Upper lobe of left lung (tissue), 6 donors: Measurements from ENCODE around the gene KLF6. TPM values are rescaled to one million over a fixed set of nuclear protein-coding genes. Genes with fewer than 3 reads are reported as not detected.

Experiments
- ATAC-seq, 2 donors: fragments of 200-7000 bp; cut with Tn5 transposase; one replicate each; pipeline ENCODE4 v1.9.1; 2022; ENCODE audit warnings: mild to moderate bottlenecking in 2 of 2, moderate library complexity in 2 of 2; ENCODE audit not compliant: low FRiP score in 2 of 2
- DNase-seq, 2 donors: peaks; one replicate each; pipeline ENCODE4 v3.0.0-alpha.2; 2019 to 2020
- H3K27ac ChIP-seq, 4 donors: fragments of 200-600 bp; sonication (generic); one replicate each; pipeline ENCODE4 v1.5.1; 2016 to 2019
- H3K27me3 ChIP-seq, 4 donors: fragments of 200-600 bp; sonication (generic); one replicate each; pipeline ENCODE4 v1.5.1; 2017 to 2019
- H3K36me3 ChIP-seq, 4 donors: fragments of 200-600 bp; sonication (generic); one replicate each; pipeline ENCODE4 v1.5.1; 2016 to 2019
- H3K4me1 ChIP-seq, 4 donors: fragments of 200-600 bp; sonication (generic); one replicate each; pipeline ENCODE4 v1.5.1; 2018 to 2019
- H3K4me3 ChIP-seq, 4 donors: fragments of 200-600 bp; sonication (generic); one replicate each; pipeline ENCODE4 v1.5.1; 2017 to 2019; ENCODE audit warnings: mild to moderate bottlenecking in 2 of 4, moderate library complexity in 1 of 4
- H3K9me3 ChIP-seq, 4 donors: fragments of 200-600 bp; sonication (generic); one replicate each; pipeline ENCODE4 v1.5.1; 2018 to 2019
- EP300 ChIP-seq, 4 donors: sonication (generic); formaldehyde crosslinking; IDR thresholded peaks; one replicate each; pipeline ENCODE4 v1.5.1; 2017; ENCODE audit warnings: antibody characterized with exemption in 4 of 4, control low read depth in 2 of 4
- POLR2A ChIP-seq, 4 donors: fragments of 450-650 bp; IDR thresholded peaks; one replicate each; pipeline ENCODE4 v1.5.1; 2016 to 2017; ENCODE audit warnings: antibody characterized with exemption in 4 of 4, mild to moderate bottlenecking in 2 of 4
- POLR2AphosphoS5 ChIP-seq, 2 donors: sonication (generic); formaldehyde crosslinking; IDR thresholded peaks; one replicate each; pipeline ENCODE4 v1.5.1; 2017; ENCODE audit warnings: antibody characterized with exemption in 2 of 2
- WGBS, 2 donors: methylation state at CpG; one replicate each; pipeline ENCODE4 v1.1.5; 2017 to 2018; 5-methylcytosine and 5-hydroxymethylcytosine counted together
- total RNA-seq, 6 donors: library from RNA; depleted of rRNA in 4 of 6; stranded (reverse); fragments of >200 nt in 4 of 6; gene quantifications; one replicate each; pipeline versions ENCODE4 v1.1.0 to v1.2.1, GENCODE V29; 2016 to 2021
- TF ChIP-seq, protein P1 (sequence below), 6 experiments: fragments of 450-650 bp in 4 of 6; fragments of 200-600 bp in 2 of 6; sonication (generic) in 2 of 6; IDR thresholded peaks; one replicate each; pipeline ENCODE4 v1.5.1; 2016 to 2019; ENCODE audit warnings: antibody characterized with exemption in 6 of 6
- donor health status: DM: no; HTN: no; CAD: no; lungs with moderate emphysema.
- donor health status: DM: no; HTN: yes; CAD: no; lungs with severe emphysema.

Gene KLF6
- total RNA-seq, result 100 to 1,000 TPM; 164 to 439 (median 249) TPM

GRCh38 chr10:3784510-3785250 is at the start of gene KLF6:
KLF6 (minus strand) TSS chr10:3785209; CDS start chr10:3785014, 195 bp downstream.
- WGBS, 2 donors, result 0% methylated on average over 25 to 45 of the region's 69 CpGs
- TF ChIP-seq EP300 (IDR thresholded peaks at IDR 0.05) (no peak), POLR2AphosphoS5 (IDR thresholded peaks at IDR 0.05) (no peak), POLR2A (IDR thresholded peaks at IDR 0.05) (peak in 3 of 4 donors; percentile 53 to 90 (median 59))
- no peaks in the 10 kb centered on the region for H3K27me3 ChIP-seq
- ATAC-seq, result peak in 1 of 2 donors; percentile 27
- H3K9me3 ChIP-seq, result peaks cover 0 to 3% (median 0%) of the 10 kb centered on the region in 4 donors
- H3K4me3 ChIP-seq, result peak within 1 kb of the TSS; percentile 65 to 91 (median 78)
- peak; percentile 47 to 94 for DNase-seq
- H3K27ac ChIP-seq, result peak within 1 kb of the TSS; percentile 100
- peaks cover 15 to 30% (median 22%) of the 10 kb centered on the region in 4 donors for H3K36me3 ChIP-seq
- H3K4me1 ChIP-seq, result peaks cover 16 to 28% (median 22%) of the 10 kb centered on the region in 4 donors

- DNase-seq, result no peak
- no peaks in the 10 kb centered on the region for H3K36me3 ChIP-seq
- no peaks in the 10 kb centered on the region for H3K27me3 ChIP-seq
- H3K27ac ChIP-seq, result no peak overlapping the region
- H3K4me3 ChIP-seq, result no peak overlapping the region
- no peaks in the 10 kb centered on the region for H3K9me3 ChIP-seq
- ATAC-seq, result no peak
- H3K4me1 ChIP-seq, result peaks cover 20 to 50% (median 39%) of the 10 kb centered on the region in 4 donors
- TF ChIP-seq, protein P1, sequence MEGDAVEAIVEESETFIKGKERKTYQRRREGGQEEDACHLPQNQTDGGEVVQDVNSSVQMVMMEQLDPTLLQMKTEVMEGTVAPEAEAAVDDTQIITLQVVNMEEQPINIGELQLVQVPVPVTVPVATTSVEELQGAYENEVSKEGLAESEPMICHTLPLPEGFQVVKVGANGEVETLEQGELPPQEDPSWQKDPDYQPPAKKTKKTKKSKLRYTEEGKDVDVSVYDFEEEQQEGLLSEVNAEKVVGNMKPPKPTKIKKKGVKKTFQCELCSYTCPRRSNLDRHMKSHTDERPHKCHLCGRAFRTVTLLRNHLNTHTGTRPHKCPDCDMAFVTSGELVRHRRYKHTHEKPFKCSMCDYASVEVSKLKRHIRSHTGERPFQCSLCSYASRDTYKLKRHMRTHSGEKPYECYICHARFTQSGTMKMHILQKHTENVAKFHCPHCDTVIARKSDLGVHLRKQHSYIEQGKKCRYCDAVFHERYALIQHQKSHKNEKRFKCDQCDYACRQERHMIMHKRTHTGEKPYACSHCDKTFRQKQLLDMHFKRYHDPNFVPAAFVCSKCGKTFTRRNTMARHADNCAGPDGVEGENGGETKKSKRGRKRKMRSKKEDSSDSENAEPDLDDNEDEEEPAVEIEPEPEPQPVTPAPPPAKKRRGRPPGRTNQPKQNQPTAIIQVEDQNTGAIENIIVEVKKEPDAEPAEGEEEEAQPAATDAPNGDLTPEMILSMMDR (IDR thresholded peaks at IDR 0.05), result no peak
- peak in 1 of 4 donors; percentile 61 for TF ChIP-seq EP300 (IDR thresholded peaks at IDR 0.05)
- 90% methylated on average over 6 of the region's 6 CpGs for WGBS, 2 donors
These were observed 49.4 kb upstream of the KLF6 start for GRCh38 chr10:3834404-3834803.

DNA sequence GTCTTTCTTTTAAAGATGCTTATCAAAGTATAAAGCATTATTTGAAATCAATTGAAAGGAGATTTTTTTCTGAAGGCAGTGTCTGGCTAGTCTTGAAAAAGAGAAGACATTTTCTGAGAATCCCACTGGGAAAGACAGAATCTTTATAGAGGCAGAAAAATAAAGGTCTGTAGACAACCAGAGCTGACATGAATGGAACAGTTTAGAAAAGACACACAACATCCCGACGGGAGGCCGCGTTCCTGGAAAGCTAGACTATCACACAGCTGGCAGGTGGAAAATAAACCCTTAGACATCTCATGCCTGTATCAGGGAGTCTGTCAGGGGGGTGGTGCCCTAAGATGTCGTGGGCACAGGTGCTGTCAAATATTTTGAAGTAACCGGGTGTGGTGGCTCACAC is 48.0 kb upstream of the KLF6 start:
- no peak overlapping the region for H3K4me3 ChIP-seq
- no peaks in the 10 kb centered on the region for H3K27me3 ChIP-seq
- TF ChIP-seq, protein P1 (IDR thresholded peaks at IDR 0.05), result no peak
- TF ChIP-seq POLR2AphosphoS5 (IDR thresholded peaks at IDR 0.05) (no peak), POLR2A (IDR thresholded peaks at IDR 0.05) (no peak), EP300 (IDR thresholded peaks at IDR 0.05) (no peak)
- DNase-seq (no peak), ATAC-seq (no peak)
- peaks cover 23 to 58% (median 46%) of the 10 kb centered on the region in 4 donors for H3K4me1 ChIP-seq
- no peak overlapping the region for H3K27ac ChIP-seq
- WGBS, 2 donors, result 92 to 98% methylated on average over 6 of the region's 6 CpGs
- H3K36me3 ChIP-seq, result no peaks in the 10 kb centered on the region
- no peaks in the 10 kb centered on the region for H3K9me3 ChIP-seq

DNA sequence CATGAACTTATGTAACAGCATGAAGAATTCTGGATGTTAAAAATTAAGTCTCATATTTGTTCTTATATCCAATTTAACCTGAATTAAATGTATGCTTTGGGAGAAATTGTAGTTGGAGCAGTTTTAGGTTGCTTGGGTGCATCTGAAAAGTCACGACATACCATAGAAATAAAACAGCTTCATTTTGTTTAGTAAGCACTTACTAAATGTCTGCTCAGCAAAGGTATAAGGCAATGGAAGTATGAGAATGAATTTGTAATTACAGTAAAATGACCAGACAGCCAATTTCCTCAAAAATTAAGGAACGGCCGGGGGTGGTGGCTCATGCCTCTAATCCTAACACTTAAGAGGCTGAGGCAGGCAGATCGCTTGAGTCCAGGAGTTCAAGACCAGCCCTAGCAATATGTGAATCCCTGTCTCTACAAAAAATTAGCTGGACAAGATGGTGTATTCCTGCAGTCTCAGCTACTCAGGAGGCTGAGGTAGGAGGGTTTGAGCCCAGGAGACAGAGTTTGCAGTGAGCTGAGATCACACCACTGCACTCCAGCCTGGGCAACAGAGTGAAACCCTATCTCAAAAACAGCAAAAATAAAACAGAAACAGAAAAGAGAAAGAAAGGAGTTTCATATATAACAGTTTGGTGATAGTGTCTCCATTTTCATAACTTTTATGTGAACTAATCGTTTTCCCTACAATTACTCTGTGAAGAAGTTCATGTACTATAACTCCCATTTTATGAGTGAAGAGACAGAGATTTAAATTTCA is 47.2 kb upstream of the KLF6 start:
- no peak for DNase-seq
- ATAC-seq, result no peak
- Histone ChIP-seq H3K27ac (peak overlapping the region in 1 of 4 donors; percentile 58), H3K9me3 (no peaks in the 10 kb centered on the region), H3K36me3 (no peaks in the 10 kb centered on the region), H3K4me1 (peaks cover 23 to 58% (median 46%) of the 10 kb centered on the region in 4 donors), H3K27me3 (no peaks in the 10 kb centered on the region), H3K4me3 (no peak overlapping the region)
- TF ChIP-seq POLR2A (IDR thresholded peaks at IDR 0.05), result no peak
- TF ChIP-seq, protein P1 (IDR thresholded peaks at IDR 0.05), result no peak
- TF ChIP-seq EP300 (IDR thresholded peaks at IDR 0.05), result no peak
- TF ChIP-seq POLR2AphosphoS5 (IDR thresholded peaks at IDR 0.05), result no peak
- 78 to 83% methylated on average over 5 of the region's 5 CpGs for WGBS, 2 donors

DNA sequence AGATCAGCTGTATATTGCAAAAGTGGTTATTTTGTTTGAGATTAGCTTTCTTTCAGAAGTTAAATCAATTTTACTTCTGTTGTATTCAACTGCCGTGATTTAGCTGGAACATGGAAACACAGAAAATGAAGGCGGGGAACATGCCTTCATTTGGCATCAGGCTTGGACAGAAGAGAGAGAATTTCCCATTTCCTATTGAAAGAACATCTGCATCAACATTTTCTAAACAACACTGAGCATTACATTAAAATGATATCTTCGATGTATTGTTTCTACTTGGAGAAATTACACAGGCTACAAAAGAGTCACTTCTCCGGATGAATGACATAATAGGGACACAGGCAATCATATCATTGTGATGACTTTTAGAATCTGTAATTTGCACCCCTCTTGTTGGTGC is 46.6 kb upstream of the KLF6 start:
- Histone ChIP-seq H3K27me3 (no peaks in the 10 kb centered on the region), H3K9me3 (no peaks in the 10 kb centered on the region), H3K4me1 (peaks cover 22 to 55% (median 46%) of the 10 kb centered on the region in 4 donors), H3K27ac (no peak overlapping the region), H3K4me3 (no peak overlapping the region), H3K36me3 (no peaks in the 10 kb centered on the region)
- no peak for ATAC-seq
- TF ChIP-seq, protein P1 (IDR thresholded peaks at IDR 0.05), result no peak
- TF ChIP-seq POLR2A (IDR thresholded peaks at IDR 0.05) (no peak), EP300 (IDR thresholded peaks at IDR 0.05) (no peak), POLR2AphosphoS5 (IDR thresholded peaks at IDR 0.05) (no peak)
- no peak for DNase-seq
- WGBS, 2 donors, result 71 to 72% methylated on average over 4 of the region's 4 CpGs
